HG02970 (cell line): Measurements from ENCODE around the gene SH3GL2.

ENCODE experiments used
- ATAC-seq: cut with Tn5 transposase; IDR thresholded peaks from one replicate; pipeline ENCODE4 v1.9.1; 2021; ENCODE audit warnings: mild to moderate bottlenecking, moderate library complexity, moderate number of reproducible peaks; ENCODE audit not compliant: unreplicated experiment, low FRiP score

Gene SH3GL2

GRCh38 chr9:17800418-17800817, 221.6 kb downstream of the SH3GL2 start:
- no peak for ATAC-seq

- ATAC-seq: no peak
Measured at GRCh38 chr9:17802249-17802857, 223.5 kb downstream of the SH3GL2 start.

- ATAC-seq: no peak
Measured at GRCh38 chr9:17807613-17808282, 228.9 kb downstream of the SH3GL2 start.

DNA sequence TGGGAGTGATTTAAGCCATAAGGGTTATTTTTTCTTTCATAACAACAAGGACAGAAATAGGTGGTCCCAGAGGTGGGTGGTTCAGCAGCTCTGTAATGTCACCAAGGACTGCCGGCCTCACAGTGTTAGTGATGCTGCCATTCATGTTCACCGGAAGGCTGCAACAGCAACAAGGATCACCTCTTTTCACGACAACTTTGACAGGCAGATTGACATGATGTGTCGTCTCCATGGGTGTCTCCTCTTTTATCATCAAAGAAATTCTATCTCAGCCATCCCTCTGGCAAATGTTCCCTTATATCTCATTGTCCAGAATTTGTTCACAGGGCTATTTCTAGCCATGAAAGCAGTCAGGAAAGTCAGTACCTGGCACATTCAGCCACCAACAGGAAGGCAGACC, 231.5 kb downstream of the SH3GL2 start:
- ATAC-seq: no peak

GRCh38 chr9:17810728-17811571, 232.1 kb downstream of the SH3GL2 start:
- ATAC-seq: no peak

GRCh38 chr9:17813798-17814197, 234.9 kb downstream of the SH3GL2 start:
- ATAC-seq: no peak

- no peak for ATAC-seq
Measured at GRCh38 chr9:17816431-17817027, 237.7 kb downstream of the SH3GL2 start.

DNA sequence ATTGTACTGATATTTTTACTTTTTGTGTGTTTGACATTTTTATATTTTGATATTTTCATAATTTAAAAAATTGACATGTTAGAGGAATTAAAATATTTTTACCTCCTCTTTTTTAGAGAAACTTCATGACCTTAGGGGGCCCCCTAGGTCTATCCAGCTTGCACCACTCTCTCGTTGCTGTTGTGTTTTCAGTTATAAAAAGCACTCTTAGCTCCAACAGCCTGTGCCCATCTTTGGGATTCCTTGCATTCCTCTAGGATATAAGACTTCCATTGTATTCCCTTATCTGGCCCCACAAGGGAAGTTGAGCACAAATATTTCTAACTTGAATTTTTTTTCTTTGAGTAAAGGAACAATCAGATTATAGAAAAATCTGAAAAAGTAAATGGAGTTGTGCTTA, 245.3 kb downstream of the SH3GL2 start:
- no peak for ATAC-seq

DNA sequence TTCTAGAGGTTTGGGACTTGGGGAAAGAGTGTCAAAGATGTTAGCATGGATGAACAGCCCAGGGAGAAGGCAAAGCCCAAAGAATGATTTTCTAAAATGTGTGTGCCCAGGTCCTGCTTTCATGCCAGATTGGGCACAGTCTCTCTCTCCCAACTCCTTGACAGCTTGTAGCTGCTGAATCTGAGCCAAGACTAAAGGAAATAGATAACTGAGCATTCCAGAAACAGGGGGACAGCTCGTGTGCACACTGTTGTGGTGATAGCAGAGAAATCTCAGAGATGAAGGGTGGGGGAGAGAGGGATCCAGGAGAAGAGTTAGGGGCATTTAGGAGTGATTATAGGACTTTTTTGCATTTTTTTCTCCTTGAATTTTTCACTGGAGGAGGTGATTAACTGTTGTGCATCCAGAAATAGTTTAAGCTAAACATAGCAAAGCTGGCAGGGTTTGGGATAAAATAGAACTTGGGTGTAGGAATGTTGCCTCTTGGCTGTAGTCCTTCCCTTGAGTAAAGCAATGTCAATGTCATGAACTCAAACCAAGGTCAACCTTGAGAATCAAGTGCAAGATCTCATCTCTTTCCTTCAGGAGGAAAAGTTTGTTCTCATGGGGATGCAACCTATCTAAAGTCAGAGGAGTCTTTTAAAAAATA, 245.9 kb downstream of the SH3GL2 start:
- no peak for ATAC-seq

DNA sequence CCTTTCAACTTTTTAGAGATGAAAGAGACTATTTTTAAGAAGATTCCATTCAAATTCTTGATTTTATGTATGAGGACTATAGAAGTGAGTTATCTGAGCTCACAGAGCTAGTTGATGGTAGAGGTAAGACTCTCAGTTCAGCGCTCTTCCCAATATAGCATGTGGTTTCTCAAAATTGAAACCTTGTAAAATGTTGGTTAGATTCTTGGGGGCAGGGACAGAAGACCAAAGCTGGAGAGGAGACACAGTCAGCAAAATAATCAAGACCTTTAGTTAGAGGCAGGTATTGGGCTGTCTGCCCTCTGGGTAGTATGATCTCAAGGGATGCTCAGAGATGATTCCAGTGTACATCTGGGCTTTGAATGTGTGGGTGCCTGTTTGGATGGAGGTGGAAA, 246.4 kb downstream of the SH3GL2 start:
- no peak for ATAC-seq

DNA sequence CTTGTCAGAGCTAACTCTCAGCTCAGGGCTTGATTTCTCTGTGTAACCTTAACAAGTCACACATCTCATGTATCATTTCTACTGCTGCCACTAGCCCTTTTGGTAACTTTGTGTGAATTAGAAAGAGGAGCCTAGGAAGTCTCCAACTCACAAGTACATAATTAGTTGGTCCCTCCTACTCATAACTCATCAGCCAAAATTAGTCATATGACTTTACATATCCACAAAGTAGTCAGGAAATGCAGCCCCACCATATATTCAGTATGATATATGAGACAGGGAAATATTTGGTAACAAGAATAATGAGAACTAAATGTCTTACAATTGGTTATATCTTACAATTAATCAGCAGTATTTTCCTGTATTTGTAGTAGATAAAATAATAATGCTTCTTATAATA, 250.2 kb downstream of the SH3GL2 start:
- ATAC-seq: no peak

DNA sequence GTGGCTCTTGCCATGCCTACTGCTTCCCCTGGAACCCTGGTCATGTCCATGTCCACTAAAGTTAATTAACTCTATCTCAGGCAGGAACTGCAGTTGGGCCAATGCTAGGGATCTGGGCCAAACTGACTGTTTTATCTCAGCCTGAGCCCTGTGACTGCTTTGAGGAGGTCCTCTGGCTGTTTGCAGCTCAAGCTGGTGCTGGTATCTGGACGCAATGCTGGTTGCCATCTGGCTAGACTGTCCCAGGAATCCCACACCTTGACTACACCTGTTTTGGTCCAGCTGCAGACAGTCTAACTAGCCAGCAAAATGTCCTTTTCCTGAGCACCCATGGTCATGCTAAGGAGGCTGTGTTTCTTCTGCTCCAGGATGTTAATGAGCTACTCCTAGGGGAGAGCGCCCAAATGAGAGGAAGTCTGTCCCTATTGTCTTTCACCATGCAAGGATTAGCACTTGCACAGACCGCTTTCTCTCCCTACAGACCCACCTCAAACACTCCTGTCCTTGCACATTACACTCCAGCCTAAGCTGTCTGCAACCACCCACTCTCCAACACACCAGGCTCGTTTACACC, 251.0 kb downstream of the SH3GL2 start:
- no peak for ATAC-seq

- ATAC-seq: no peak
Measured at GRCh38 chr9:17832812-17833211, 253.9 kb downstream of the SH3GL2 start.

GRCh38 chr9:17833846-17834245, 255.0 kb downstream of the SH3GL2 start:
- no peak for ATAC-seq

- ATAC-seq: no peak
Measured at GRCh38 chr9:17837965-17838364, 259.1 kb downstream of the SH3GL2 start.

- no peak for ATAC-seq
Measured at GRCh38 chr9:17839776-17840175, 260.9 kb downstream of the SH3GL2 start.

DNA sequence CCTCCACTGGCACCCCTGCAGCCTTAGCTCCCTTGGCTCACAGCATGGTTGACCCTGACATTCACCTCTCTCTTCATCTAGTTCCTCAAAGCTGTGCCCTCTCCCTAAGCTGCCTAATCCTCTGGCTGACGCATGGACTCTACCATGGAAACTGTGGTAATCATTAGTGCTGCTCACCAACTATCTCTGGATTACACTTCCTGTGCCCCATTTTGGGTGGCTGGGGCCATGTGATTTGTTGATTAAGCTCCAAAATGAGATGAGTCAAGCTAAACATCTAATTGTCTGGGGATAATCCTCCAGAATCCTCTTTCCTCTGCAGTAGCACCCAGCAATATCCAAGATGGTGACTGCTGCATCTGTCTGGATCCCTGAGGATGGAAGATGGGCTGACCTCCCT, 264.4 kb downstream of the SH3GL2 start:
- ATAC-seq: no peak
